H9 (cell line): Measurements from ENCODE around the gene RETN. TPM values are rescaled to one million over a fixed set of nuclear protein-coding genes. Genes with fewer than 3 reads are reported as not detected.

Source experiments
- DNase-seq: peaks from one replicate; pipeline ENCODE4 v3.0.0-alpha.2; 2017
- H2AFZ ChIP-seq: one replicate; pipeline ENCODE4 v1.6.1; 2013; ENCODE audit warnings: mild to moderate bottlenecking, low read length, control low read depth, moderate library complexity
- H2AK5ac ChIP-seq: 2 replicates; pipeline ENCODE4 v1.6.1; 2013; ENCODE audit warnings: low read length, control low read depth, mixed read lengths; ENCODE audit not compliant: insufficient read length
- H2BK120ac ChIP-seq: one replicate; pipeline ENCODE4 v1.6.1; 2013; ENCODE audit warnings: low read depth, mild to moderate bottlenecking, low read length, control low read depth, inconsistent platforms; ENCODE audit not compliant: poor library complexity, severe bottlenecking
- H2BK12ac ChIP-seq: 2 replicates; pipeline ENCODE4 v1.6.1; 2013; ENCODE audit warnings: low read length, control low read depth, mixed read lengths, low read depth; ENCODE audit not compliant: insufficient read length
- H2BK15ac ChIP-seq: 2 replicates; pipeline ENCODE4 v1.6.1; 2013; ENCODE audit warnings: low read depth, low read length, control low read depth
- H2BK20ac ChIP-seq: one replicate; pipeline ENCODE4 v1.6.1; 2013; ENCODE audit warnings: low read depth, mild to moderate bottlenecking, low read length, control low read depth, inconsistent platforms; ENCODE audit not compliant: poor library complexity, severe bottlenecking
- H2BK5ac ChIP-seq: 2 replicates; pipeline ENCODE4 v1.6.1; 2013; ENCODE audit warnings: low read length, control low read depth, mixed read lengths; ENCODE audit not compliant: insufficient read length
- H3K14ac ChIP-seq: 2 replicates; pipeline ENCODE4 v1.6.1; 2013; ENCODE audit warnings: low read length, control low read depth; ENCODE audit not compliant: insufficient read depth
- H3K18ac ChIP-seq: 2 replicates; pipeline ENCODE4 v1.6.1; 2013; ENCODE audit warnings: low read depth, mild to moderate bottlenecking, mixed read lengths, low read length, control low read depth; ENCODE audit not compliant: insufficient read length
- H3K23ac ChIP-seq: 2 replicates; pipeline ENCODE4 v1.6.1; 2013; ENCODE audit warnings: low read length, control low read depth, mixed read lengths, low read depth; ENCODE audit not compliant: insufficient read length
- H3K23me2 ChIP-seq: 2 replicates; pipeline ENCODE4 v1.6.1; 2013; ENCODE audit warnings: low read depth, mild to moderate bottlenecking, mixed read lengths, low read length, control low read depth; ENCODE audit not compliant: insufficient read length, poor library complexity, severe bottlenecking
- H3K27ac ChIP-seq: 2 replicates; pipeline ENCODE4 v1.5.1; 2013; ENCODE audit warnings: low read length, control low read depth, mixed read lengths, low read depth; ENCODE audit not compliant: insufficient read length
- H3K27me3 ChIP-seq: 2 replicates; pipeline ENCODE4 v1.6.1; 2013; ENCODE audit warnings: low read length, control low read depth, inconsistent platforms; ENCODE audit not compliant: insufficient read depth
- H3K4ac ChIP-seq: 2 replicates; pipeline ENCODE4 v1.6.1; 2013; ENCODE audit warnings: low read depth, mild to moderate bottlenecking, control low read depth, inconsistent platforms, low read length, moderate library complexity
- H3K4me1 ChIP-seq: 2 replicates; pipeline ENCODE4 v1.6.1; 2013; ENCODE audit warnings: low read length, control low read depth, inconsistent platforms; ENCODE audit not compliant: insufficient read depth
- H3K4me2 ChIP-seq: 2 replicates; pipeline ENCODE4 v1.6.1; 2013; ENCODE audit warnings: low read length, control low read depth, mixed read lengths; ENCODE audit not compliant: insufficient read length, insufficient read depth
- H3K56ac ChIP-seq: 2 replicates; pipeline ENCODE4 v1.6.1; 2013; ENCODE audit warnings: low read depth, mild to moderate bottlenecking, mixed read lengths, low read length, control low read depth; ENCODE audit not compliant: insufficient read length
- H3K79me1 ChIP-seq: 2 replicates; pipeline ENCODE4 v1.6.1; 2013; ENCODE audit warnings: low read depth, mild to moderate bottlenecking, moderate library complexity, low read length, control low read depth, inconsistent platforms; ENCODE audit not compliant: insufficient read depth, poor library complexity, severe bottlenecking
- H3K79me2 ChIP-seq: 2 replicates; pipeline ENCODE4 v1.6.1; 2013; ENCODE audit warnings: low read length, control low read depth, inconsistent platforms; ENCODE audit not compliant: insufficient read depth
- H3K9ac ChIP-seq: 2 replicates; pipeline ENCODE4 v1.6.1; 2013; ENCODE audit warnings: low read length, control low read depth, mixed read lengths; ENCODE audit not compliant: insufficient read length; ENCODE audit errors: extremely low read depth
- H3K9me3 ChIP-seq: one replicate; pipeline ENCODE4 v1.6.1; 2013; ENCODE audit warnings: low read depth, low read length, inconsistent platforms; ENCODE audit not compliant: control insufficient read depth
- H3T11ph ChIP-seq: one replicate; pipeline ENCODE4 v1.6.1; 2013; ENCODE audit warnings: mild to moderate bottlenecking, low read length, control low read depth, inconsistent platforms
- H4K20me1 ChIP-seq: one replicate; pipeline ENCODE4 v1.6.1; 2013; ENCODE audit not compliant: control insufficient read depth, insufficient read length, insufficient read depth
- H4K5ac ChIP-seq: 2 replicates; pipeline ENCODE4 v1.6.1; 2013; ENCODE audit warnings: low read depth, mild to moderate bottlenecking, mixed read lengths, low read length, control low read depth; ENCODE audit not compliant: insufficient read length
- H4K8ac ChIP-seq: replicated peaks from 2 replicates; pipeline ENCODE4 v1.6.1; 2013; ENCODE audit warnings: low read length, control low read depth, mixed read lengths, low read depth; ENCODE audit not compliant: insufficient read length
- H4K91ac ChIP-seq: 2 replicates; pipeline ENCODE4 v1.6.1; 2013; ENCODE audit warnings: low read depth, mild to moderate bottlenecking, moderate library complexity, mixed read lengths, low read length, control low read depth; ENCODE audit not compliant: insufficient read length
- H3K27ac Mint-ChIP-seq, 3 experiments: 2 replicates in 2 of 3; 3 replicates in 1 of 3; pipeline ENCODE4 v1.8.0; 2020 to 2021; ENCODE audit warnings: mixed read lengths in 3 of 3, mild to moderate bottlenecking in 1 of 3, moderate library complexity in 1 of 3
- H3K27me3 Mint-ChIP-seq: 2 replicates; pipeline ENCODE4 v1.8.0; 2021; ENCODE audit warnings: low read depth, mild to moderate bottlenecking, moderate library complexity, mixed read lengths
- H3K36me3 Mint-ChIP-seq, 3 experiments: 2 replicates in 2 of 3; 3 replicates in 1 of 3; pipeline ENCODE4 v1.8.0; 2020 to 2021; ENCODE audit warnings: low read depth in 3 of 3, mixed read lengths in 3 of 3; ENCODE audit not compliant: insufficient read depth in 1 of 3
- H3K4me1 Mint-ChIP-seq, 2 experiments: 2 replicates each; pipeline ENCODE4 v1.8.0; 2020; ENCODE audit warnings: mixed read lengths in 2 of 2
- H3K4me3 Mint-ChIP-seq, 2 experiments: 2 replicates in 1 of 2; 3 replicates in 1 of 2; pipeline ENCODE4 v1.8.0; 2020 to 2021; ENCODE audit warnings: mild to moderate bottlenecking in 2 of 2, mixed read lengths in 2 of 2, moderate library complexity in 1 of 2
- H3K9me3 Mint-ChIP-seq, 2 experiments: 2 replicates in 1 of 2; 3 replicates in 1 of 2; pipeline ENCODE4 v1.8.0; 2020; ENCODE audit warnings: mild to moderate bottlenecking in 2 of 2, mixed read lengths in 2 of 2, moderate library complexity in 1 of 2
- CTCF ChIP-seq: fragments of 200-600 bp; sonication (generic); conservative IDR thresholded peaks from 3 replicates; pipeline ENCODE4 v1.8.0; 2021; ENCODE audit warnings: antibody characterized with exemption, mild to moderate bottlenecking
- WGBS: extraction: QIAGEN DNeasy Blood & Tissue Kit; methylation state at CpG from one replicate; pipeline ENCODE4 v1.1.7; 2013; ENCODE audit warnings: missing lambda C conversion rate, low lambda C conversion rate, mixed read lengths; ENCODE audit not compliant: insufficient read length; ENCODE audit errors: extremely low coverage; 5-methylcytosine and 5-hydroxymethylcytosine counted together
- total RNA-seq: library from RNA; stranded (reverse); gene quantifications from 2 replicates; pipeline ENCODE4 v1.2.1, GENCODE V29; 2021

RETN gene
- total RNA-seq, 1 experiment from 2014 or later = not detected

- H3K79me1 ChIP-seq = no peaks in the 10 kb centered on the region
- Mint-ChIP-seq H3K4me1 (peaks cover 9 to 20% of the 10 kb centered on the region in 2 experiments), H3K27ac (peak within 1 kb of the TSS in 1 of 3 experiments; percentile 49; a peak in 1 of 7 replicates), H3K4me3 (no peak within 1 kb of the TSS), H3K9me3 (peaks cover 0 to 4% of the 10 kb centered on the region in 2 experiments; a peak in 3 of 5 replicates), H3K27me3 (peaks cover 70% of the 10 kb centered on the region), H3K36me3 (peaks cover 0 to 2% (median 0%) of the 10 kb centered on the region in 3 experiments; a peak in 1 of 7 replicates)
- H2BK5ac ChIP-seq = no peak within 1 kb of the TSS
- H3K27me3 ChIP-seq = no peaks in the 10 kb centered on the region; the same call in 1 of the 2 replicates
- H3K27ac ChIP-seq = no peak within 1 kb of the TSS
- H2AK5ac ChIP-seq = no peak within 1 kb of the TSS
- no peak within 1 kb of the TSS for H2BK12ac ChIP-seq
- no peak for DNase-seq
- H2BK120ac ChIP-seq = no peak within 1 kb of the TSS
- no peak within 1 kb of the TSS for H4K91ac ChIP-seq
- no peak within 1 kb of the TSS for H3K18ac ChIP-seq
- H3K9ac ChIP-seq = no peak within 1 kb of the TSS
- no peaks in the 10 kb centered on the region for H4K20me1 ChIP-seq
- peaks cover 7% of the 10 kb centered on the region for H3K23me2 ChIP-seq
- H3T11ph ChIP-seq = no peak within 1 kb of the TSS
- no peak within 1 kb of the TSS for H4K8ac ChIP-seq
- no peak within 1 kb of the TSS for H2BK20ac ChIP-seq
- no peaks in the 10 kb centered on the region for H3K4me1 ChIP-seq
- no peak for TF ChIP-seq CTCF
- H3K4ac ChIP-seq = no peak within 1 kb of the TSS
- no peaks in the 10 kb centered on the region for H3K9me3 ChIP-seq
- H3K56ac ChIP-seq = no peak within 1 kb of the TSS
- no peak within 1 kb of the TSS for H4K5ac ChIP-seq
- no peak within 1 kb of the TSS for H3K4me2 ChIP-seq
- no peak within 1 kb of the TSS for H3K14ac ChIP-seq
- no peak within 1 kb of the TSS for H3K23ac ChIP-seq
- no peak within 1 kb of the TSS for H2BK15ac ChIP-seq
- no CpG with 5 or more reads among the region's 10 CpGs for WGBS
- no peaks in the 10 kb centered on the region for H3K79me2 ChIP-seq
- H2AFZ ChIP-seq = no peak within 1 kb of the TSS
Observed at GRCh38 chr19:7676854-7677253, 8.0 kb downstream of the RETN start, which contains the start of gene MCEMP1. TSS of gene MCEMP1 (plus strand) at chr19:7677090. CDS start at chr19:7677121, 31 bp downstream.
